IMR-90 (cell line): Measurements from ENCODE around the gene PITPNM3. TPM values are rescaled to one million over a fixed set of nuclear protein-coding genes. Genes with fewer than 3 reads are reported as not detected.

Experiments
- ATAC-seq: fragments of 200-7000 bp; cut with Tn5 transposase; 2 replicates; pipeline ENCODE4 v1.9.1; 2020; ENCODE audit warnings: low read depth, mild to moderate bottlenecking, moderate library complexity
- BruUV-seq: library from RNA; stranded (reverse); fragments of 400-500 nt; replicated peaks from 2 replicates; lab custom pipeline; 2021; lab: Mats Ljungman, UMichigan
- CTCF ChIA-PET: fragments of 300-600 bp; formaldehyde crosslinking; extraction: SDS; loops from one replicate; lab custom pipeline; 2021; ENCODE audit warnings: antibody characterized with exemption; lab: Yijun Ruan, JAX
- POLR2A ChIA-PET: fragments of 300-600 bp; sonication (Branson Sonifier 250); formaldehyde crosslinking; loops from one replicate; lab custom pipeline; 2022; ENCODE audit warnings: antibody characterized with exemption; ENCODE audit not compliant: unreplicated experiment; lab: Charles Lee
- DNase-seq: peaks from one replicate; pipeline ENCODE4 v3.0.0; 2013
- H2AFZ ChIP-seq: replicated peaks from 2 replicates; pipeline ENCODE3; 2013; ENCODE audit warnings: low read length, mild to moderate bottlenecking; ENCODE audit not compliant: poor library complexity
- H2AK5ac ChIP-seq: 2 replicates; pipeline ENCODE4 v1.6.1; 2013; ENCODE audit warnings: low read depth, low read length, inconsistent platforms
- H2AK9ac ChIP-seq: replicated peaks from 2 replicates; pipeline ENCODE3; 2013; ENCODE audit warnings: mild to moderate bottlenecking, low read depth, low read length, moderate library complexity; ENCODE audit not compliant: poor library complexity
- H2BK120ac ChIP-seq: 2 replicates; pipeline ENCODE4 v1.6.1; 2013; ENCODE audit warnings: low read depth, low read length, inconsistent platforms
- H2BK15ac ChIP-seq: 3 replicates; pipeline ENCODE4 v1.6.1; 2013; ENCODE audit warnings: low read depth, low read length, inconsistent platforms
- H2BK20ac ChIP-seq: 2 replicates; pipeline ENCODE4 v1.6.1; 2013; ENCODE audit warnings: low read depth, mild to moderate bottlenecking, inconsistent platforms, low read length, moderate library complexity
- H2BK5ac ChIP-seq: 2 replicates; pipeline ENCODE4 v1.6.1; 2013; ENCODE audit warnings: mild to moderate bottlenecking, low read depth, low read length, inconsistent platforms; ENCODE audit not compliant: poor library complexity, severe bottlenecking
- H3K14ac ChIP-seq: replicated peaks from 2 replicates; pipeline ENCODE4 v1.6.1; 2013; ENCODE audit warnings: low read depth, low read length, inconsistent platforms
- H3K18ac ChIP-seq: 2 replicates; pipeline ENCODE4 v1.6.1; 2013; ENCODE audit warnings: low read depth, low read length, control low read depth
- H3K23ac ChIP-seq: 2 replicates; pipeline ENCODE4 v1.6.1; 2013; ENCODE audit warnings: low read depth, low read length, inconsistent platforms
- H3K27ac ChIP-seq: 2 replicates; pipeline ENCODE4 v1.5.1; 2013; ENCODE audit warnings: mild to moderate bottlenecking, control low read depth, low read length; ENCODE audit not compliant: insufficient read depth
- H3K27me3 ChIP-seq: 2 replicates; pipeline ENCODE4 v1.6.1; 2013; ENCODE audit warnings: low read length; ENCODE audit not compliant: control insufficient read depth, insufficient read depth
- H3K36me3 ChIP-seq: 2 replicates; pipeline ENCODE4 v1.6.1; 2013; ENCODE audit warnings: low read length, mixed read lengths; ENCODE audit not compliant: control insufficient read depth, insufficient read depth
- H3K4ac ChIP-seq: 2 replicates; pipeline ENCODE4 v1.6.1; 2013; ENCODE audit warnings: low read depth, low read length, inconsistent platforms
- H3K4me1 ChIP-seq: 2 replicates; pipeline ENCODE4 v1.6.1; 2013; ENCODE audit warnings: low read length, mixed read lengths; ENCODE audit not compliant: control insufficient read depth, insufficient read depth
- H3K4me2 ChIP-seq: 2 replicates; pipeline ENCODE4 v1.6.1; 2013; ENCODE audit warnings: low read depth, mild to moderate bottlenecking, control low read depth, low read length, moderate library complexity
- H3K4me3 ChIP-seq: 2 replicates; pipeline ENCODE4 v1.5.1; 2013; ENCODE audit warnings: low read depth, mild to moderate bottlenecking, control low read depth, low read length, moderate library complexity; ENCODE audit not compliant: insufficient read depth
- H3K56ac ChIP-seq: 2 replicates; pipeline ENCODE4 v1.6.1; 2013; ENCODE audit warnings: low read length, inconsistent platforms; ENCODE audit not compliant: insufficient read depth; ENCODE audit errors: extremely low read depth
- H3K79me1 ChIP-seq, 2 experiments: 2 replicates each; pipeline ENCODE4 v1.6.1; 2013; ENCODE audit warnings: low read length in 2 of 2, inconsistent platforms in 1 of 2, low read depth in 1 of 2
- H3K9ac ChIP-seq: 2 replicates; pipeline ENCODE4 v1.6.1; 2013; ENCODE audit warnings: low read depth, low read length, control low read depth
- H3K9me1 ChIP-seq: 2 replicates; pipeline ENCODE4 v1.6.1; 2013; ENCODE audit warnings: low read length, inconsistent platforms; ENCODE audit not compliant: insufficient read depth
- H3K9me3 ChIP-seq: 2 replicates; pipeline ENCODE4 v1.6.1; 2013; ENCODE audit warnings: low read length; ENCODE audit not compliant: control insufficient read depth, insufficient read depth
- H4K20me1 ChIP-seq: 2 replicates; pipeline ENCODE4 v1.6.1; 2013; ENCODE audit warnings: low read length, inconsistent platforms; ENCODE audit not compliant: insufficient read depth
- H4K5ac ChIP-seq: 2 replicates; pipeline ENCODE4 v1.6.1; 2013; ENCODE audit warnings: mild to moderate bottlenecking, low read depth, low read length, control low read depth
- H4K8ac ChIP-seq, 2 experiments: 2 replicates each; pipeline ENCODE4 v1.6.1; 2013; ENCODE audit warnings: low read depth in 2 of 2, low read length in 2 of 2, control low read depth in 1 of 2, inconsistent platforms in 1 of 2
- H4K91ac ChIP-seq: 2 replicates; pipeline ENCODE4 v1.6.1; 2013; ENCODE audit warnings: low read depth, low read length, inconsistent platforms; ENCODE audit not compliant: insufficient read depth
- BHLHE40 ChIP-seq: fragments of 150-350 bp; IDR thresholded peaks from 2 replicates; pipeline ENCODE4 v1.6.1; 2016; ENCODE audit warnings: mild to moderate bottlenecking, low read depth, low read length
- CEBPB ChIP-seq: IDR thresholded peaks from 2 replicates; pipeline ENCODE4 v1.6.1; 2012; ENCODE audit warnings: low read depth, low read length, improper control_type of control experiment
- CHD1 ChIP-seq: IDR thresholded peaks from 2 replicates; pipeline ENCODE4 v1.6.1; 2012; ENCODE audit warnings: low read depth, low read length, improper control_type of control experiment
- MAFK ChIP-seq: IDR thresholded peaks from 2 replicates; pipeline ENCODE4 v1.6.1; 2012; ENCODE audit warnings: low read depth, low read length, improper control_type of control experiment
- MAZ ChIP-seq: IDR thresholded peaks from 2 replicates; pipeline ENCODE4 v1.6.1; 2012; ENCODE audit warnings: low read depth, mild to moderate bottlenecking, low read length, improper control_type of control experiment, moderate library complexity, borderline replicate concordance
- MXI1 ChIP-seq: IDR thresholded peaks from 2 replicates; pipeline ENCODE4 v1.6.1; 2012; ENCODE audit warnings: low read depth, mild to moderate bottlenecking, low read length, moderate library complexity, borderline replicate concordance
- NFE2L2 ChIP-seq: fragments of 150-350 bp; IDR thresholded peaks from 2 replicates; pipeline ENCODE4 v1.6.1; 2016; ENCODE audit warnings: low read depth, mild to moderate bottlenecking, low read length
- POLR2A ChIP-seq: IDR thresholded peaks from 2 replicates; pipeline ENCODE4 v1.6.1; 2012; ENCODE audit warnings: mild to moderate bottlenecking, low read depth, low read length
- RAD21 ChIP-seq: IDR thresholded peaks from 2 replicates; pipeline ENCODE4 v1.6.1; 2012; ENCODE audit warnings: low read length, improper control_type of control experiment
- RCOR1 ChIP-seq: IDR thresholded peaks from 2 replicates; pipeline ENCODE4 v1.6.1; 2012; ENCODE audit warnings: mild to moderate bottlenecking, low read length, improper control_type of control experiment; ENCODE audit not compliant: insufficient replicate concordance
- RFX5 ChIP-seq: IDR thresholded peaks from 2 replicates; pipeline ENCODE4 v1.8.0; 2012; ENCODE audit warnings: low read depth, mild to moderate bottlenecking, low read length, moderate library complexity
- WGBS, 2 experiments: methylation state at CpG; one replicate each; pipeline versions ENCODE4 v1.1.5 to v1.1.7; 2013; ENCODE audit warnings: missing lambda C conversion rate in 2 of 2; ENCODE audit not compliant: insufficient read length in 1 of 2; ENCODE audit errors: extremely low coverage in 2 of 2; 5-methylcytosine and 5-hydroxymethylcytosine counted together
- dilution Hi-C: fragments of 300-500 bp; cut with HindIII; formaldehyde crosslinking; loops from one replicate; pipeline ENCODE4 v1.14.3; 2018; ENCODE audit warnings: low sequenced_read_pairs; ENCODE audit not compliant: unreplicated experiment
- in situ Hi-C: fragments of 300-500 bp; cut with MboI; formaldehyde crosslinking; loops from 3 replicates; pipeline ENCODE4 v1.14.3; 2019; ENCODE audit warnings: low sequenced_read_pairs, inconsistent platforms, mixed read lengths
- intact Hi-C: fragments of 100-400 bp; cut with micrococcal nuclease; formaldehyde crosslinking; loops from 2 replicates; pipeline ENCODE4 v1.10.0; 2022
- polyA plus RNA-seq, 3 experiments: library from polyadenylated mRNA; depleted of rRNA; stranded (reverse); fragments of >200 nt; gene quantifications; 2 replicates each; pipeline ENCODE4 v1.2.3, GENCODE V29; 2012; ENCODE audit warnings: low replicate concordance in 1 of 3
- total RNA-seq: library from RNA; depleted of rRNA; stranded (reverse); fragments of >200 nt; gene quantifications from 2 replicates; pipeline ENCODE4 v1.2.3, GENCODE V29; 2012
- TF ChIP-seq, protein P1 (sequence below): fragments of 150-350 bp; IDR thresholded peaks from 2 replicates; pipeline ENCODE4 v1.6.1; 2017; ENCODE audit warnings: mild to moderate bottlenecking, antibody characterized with exemption, low read length, low read depth
- TF ChIP-seq, protein P2 (sequence below): fragments of 150-350 bp; IDR thresholded peaks from 2 replicates; pipeline ENCODE4 v1.6.1; 2016; ENCODE audit warnings: low read depth, mild to moderate bottlenecking, low read length, moderate library complexity, borderline replicate concordance
- TF ChIP-seq, protein P3 (sequence below): conservative IDR thresholded peaks from 2 replicates; pipeline ENCODE4 v1.5.1; 2012; ENCODE audit warnings: mild to moderate bottlenecking, low read depth, low read length, improper control_type of control experiment

Gene PITPNM3
- total and polyA plus RNA-seq, 2 of the 4 experiments (the other 2 are of a cell fraction) = 0.54 to 1.7 TPM

DNA sequence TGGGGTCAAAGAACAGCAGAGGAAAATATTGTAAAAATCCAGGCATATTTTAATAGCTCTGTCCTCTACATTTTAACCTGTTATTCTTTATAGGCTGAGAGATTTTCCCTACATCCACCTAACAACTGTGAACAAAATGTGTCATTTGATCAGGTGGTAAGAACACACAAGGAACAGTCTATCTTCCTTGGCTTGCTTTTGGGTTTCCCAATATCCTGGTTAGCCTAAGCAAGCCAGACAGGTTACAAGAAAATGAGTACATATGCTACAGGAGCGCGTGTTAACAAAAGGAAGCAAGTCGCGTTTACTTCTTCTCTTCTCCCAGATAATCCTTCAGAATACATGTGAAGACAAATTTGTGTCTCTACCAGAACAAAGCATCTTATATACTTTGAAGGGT, 31.0 kb upstream of the PITPNM3 start:
- Histone ChIP-seq H2BK5ac (no peak overlapping the region), H2AFZ (no peak overlapping the region), H3K27ac (no peak overlapping the region), H2BK20ac (no peak overlapping the region), H3K18ac (no peak overlapping the region), H2AK9ac (no peak overlapping the region), H3K9me3 (peaks cover 3% of the 10 kb centered on the region), H2BK15ac (no peak overlapping the region), H4K8ac (no peak overlapping the region), H4K5ac (no peak overlapping the region), H2AK5ac (no peak overlapping the region), H3K56ac (no peak overlapping the region), H3K36me3 (peaks cover 39% of the 10 kb centered on the region), H3K79me1 (peaks cover 12 to 14% of the 10 kb centered on the region in 2 experiments), H3K4me2 (no peak overlapping the region), H3K23ac (no peak overlapping the region), H3K9ac (no peak overlapping the region), H3K9me1 (peaks cover 6% of the 10 kb centered on the region), H3K27me3 (no peaks in the 10 kb centered on the region), H3K4ac (no peak overlapping the region), H4K91ac (no peak overlapping the region), H2BK120ac (no peak overlapping the region), H4K20me1 (peaks cover 4% of the 10 kb centered on the region; the same call in 1 of the 2 replicates), H3K4me1 (peaks cover 6% of the 10 kb centered on the region), H3K14ac (no peak overlapping the region), H3K4me3 (no peak overlapping the region)
- no TSS peak for BruUV-seq
- no peak for TF ChIP-seq MAZ
- TF ChIP-seq NFE2L2 = no peak
- no peak for TF ChIP-seq POLR2A
- no peak for TF ChIP-seq CEBPB
- TF ChIP-seq RAD21 = no peak
- TF ChIP-seq RCOR1 = no peak
- no peak for TF ChIP-seq BHLHE40
- no peak for TF ChIP-seq MXI1
- no peak for TF ChIP-seq CHD1
- TF ChIP-seq, protein P1, sequence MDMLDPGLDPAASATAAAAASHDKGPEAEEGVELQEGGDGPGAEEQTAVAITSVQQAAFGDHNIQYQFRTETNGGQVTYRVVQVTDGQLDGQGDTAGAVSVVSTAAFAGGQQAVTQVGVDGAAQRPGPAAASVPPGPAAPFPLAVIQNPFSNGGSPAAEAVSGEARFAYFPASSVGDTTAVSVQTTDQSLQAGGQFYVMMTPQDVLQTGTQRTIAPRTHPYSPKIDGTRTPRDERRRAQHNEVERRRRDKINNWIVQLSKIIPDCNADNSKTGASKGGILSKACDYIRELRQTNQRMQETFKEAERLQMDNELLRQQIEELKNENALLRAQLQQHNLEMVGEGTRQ = no peak
- no peak for TF ChIP-seq MAFK
- TF ChIP-seq RFX5 = no peak
- TF ChIP-seq, protein P2, sequence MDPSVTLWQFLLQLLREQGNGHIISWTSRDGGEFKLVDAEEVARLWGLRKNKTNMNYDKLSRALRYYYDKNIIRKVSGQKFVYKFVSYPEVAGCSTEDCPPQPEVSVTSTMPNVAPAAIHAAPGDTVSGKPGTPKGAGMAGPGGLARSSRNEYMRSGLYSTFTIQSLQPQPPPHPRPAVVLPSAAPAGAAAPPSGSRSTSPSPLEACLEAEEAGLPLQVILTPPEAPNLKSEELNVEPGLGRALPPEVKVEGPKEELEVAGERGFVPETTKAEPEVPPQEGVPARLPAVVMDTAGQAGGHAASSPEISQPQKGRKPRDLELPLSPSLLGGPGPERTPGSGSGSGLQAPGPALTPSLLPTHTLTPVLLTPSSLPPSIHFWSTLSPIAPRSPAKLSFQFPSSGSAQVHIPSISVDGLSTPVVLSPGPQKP = no peak
- TF ChIP-seq, protein P3, sequence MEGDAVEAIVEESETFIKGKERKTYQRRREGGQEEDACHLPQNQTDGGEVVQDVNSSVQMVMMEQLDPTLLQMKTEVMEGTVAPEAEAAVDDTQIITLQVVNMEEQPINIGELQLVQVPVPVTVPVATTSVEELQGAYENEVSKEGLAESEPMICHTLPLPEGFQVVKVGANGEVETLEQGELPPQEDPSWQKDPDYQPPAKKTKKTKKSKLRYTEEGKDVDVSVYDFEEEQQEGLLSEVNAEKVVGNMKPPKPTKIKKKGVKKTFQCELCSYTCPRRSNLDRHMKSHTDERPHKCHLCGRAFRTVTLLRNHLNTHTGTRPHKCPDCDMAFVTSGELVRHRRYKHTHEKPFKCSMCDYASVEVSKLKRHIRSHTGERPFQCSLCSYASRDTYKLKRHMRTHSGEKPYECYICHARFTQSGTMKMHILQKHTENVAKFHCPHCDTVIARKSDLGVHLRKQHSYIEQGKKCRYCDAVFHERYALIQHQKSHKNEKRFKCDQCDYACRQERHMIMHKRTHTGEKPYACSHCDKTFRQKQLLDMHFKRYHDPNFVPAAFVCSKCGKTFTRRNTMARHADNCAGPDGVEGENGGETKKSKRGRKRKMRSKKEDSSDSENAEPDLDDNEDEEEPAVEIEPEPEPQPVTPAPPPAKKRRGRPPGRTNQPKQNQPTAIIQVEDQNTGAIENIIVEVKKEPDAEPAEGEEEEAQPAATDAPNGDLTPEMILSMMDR = no peak
- ChIA-PET POLR2A (interaction anchor here (0.5 kb wide), 1 partner anchor 144 kb away, joined by 3 read pairs; no protein-coding TSS in a partner anchor), CTCF (no interaction called here)
- dilution Hi-C loops (no loop called here), intact Hi-C loops (no loop called here), in situ Hi-C loops (no loop called here)
- WGBS, 2 experiments = no CpG with 5 or more reads among the region's 4 CpGs
- no peak for ATAC-seq
- no peak for DNase-seq
